Activated CD4-positive, alpha-beta T cell treated with anti-CD3 and anti-CD28 coated beads, Interleukin-2, amount 50 U/mL, for 48 hours (primary cell): ENCODE data around the gene RHOT1.
"Not testable (repeated sequence)": the region's sequence is repeated elsewhere in the genome, so short reads cannot be mapped to it uniquely, and the experiment has no call there.

Experiments used
- DNase-seq, 2 experiments: peaks; one replicate each; pipeline ENCODE4 v3.0.0-alpha.2; 2020

Gene RHOT1

DNA sequence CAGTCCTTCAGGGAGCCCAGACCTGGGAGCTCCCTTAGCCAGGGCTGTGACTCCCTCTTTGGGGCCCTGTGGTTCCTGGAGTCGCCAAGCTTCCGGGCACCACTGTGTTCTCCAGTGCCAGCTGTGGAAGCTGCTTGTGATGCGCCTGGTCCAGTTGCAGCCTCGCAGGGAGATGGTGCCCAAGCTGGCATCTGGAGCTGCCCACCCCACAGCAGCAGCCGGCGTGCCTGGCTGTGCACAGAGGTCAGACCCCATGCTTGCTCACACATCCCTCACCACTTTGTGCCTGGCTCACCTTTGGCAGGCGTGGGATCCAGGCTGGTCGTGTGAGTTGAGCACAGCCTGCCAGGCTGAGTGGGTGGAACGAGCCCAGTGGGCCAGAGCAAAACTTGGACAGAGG lies 18.2 kb downstream of the RHOT1 start:
- no peak for DNase-seq

DNA sequence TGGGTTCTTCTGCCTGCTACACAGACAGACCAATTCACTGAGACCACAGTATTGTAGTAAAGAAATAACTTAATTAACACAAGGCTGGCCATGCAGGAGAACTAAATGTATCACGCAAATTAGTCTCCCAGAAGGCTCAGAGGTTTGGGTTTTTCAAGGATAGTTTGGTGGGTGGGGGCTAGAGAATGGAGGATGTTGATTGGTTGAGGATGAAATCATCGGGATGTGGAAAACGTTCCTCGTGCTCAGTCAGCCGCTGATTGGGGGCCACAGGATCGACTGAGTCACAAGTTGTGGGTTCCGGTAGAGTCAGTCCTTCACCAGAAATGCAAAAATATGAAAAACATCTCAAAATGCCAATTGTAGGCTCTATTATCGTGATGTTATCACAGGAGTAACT lies 18.7 kb downstream of the RHOT1 start:
- DNase-seq = no peak

DNA sequence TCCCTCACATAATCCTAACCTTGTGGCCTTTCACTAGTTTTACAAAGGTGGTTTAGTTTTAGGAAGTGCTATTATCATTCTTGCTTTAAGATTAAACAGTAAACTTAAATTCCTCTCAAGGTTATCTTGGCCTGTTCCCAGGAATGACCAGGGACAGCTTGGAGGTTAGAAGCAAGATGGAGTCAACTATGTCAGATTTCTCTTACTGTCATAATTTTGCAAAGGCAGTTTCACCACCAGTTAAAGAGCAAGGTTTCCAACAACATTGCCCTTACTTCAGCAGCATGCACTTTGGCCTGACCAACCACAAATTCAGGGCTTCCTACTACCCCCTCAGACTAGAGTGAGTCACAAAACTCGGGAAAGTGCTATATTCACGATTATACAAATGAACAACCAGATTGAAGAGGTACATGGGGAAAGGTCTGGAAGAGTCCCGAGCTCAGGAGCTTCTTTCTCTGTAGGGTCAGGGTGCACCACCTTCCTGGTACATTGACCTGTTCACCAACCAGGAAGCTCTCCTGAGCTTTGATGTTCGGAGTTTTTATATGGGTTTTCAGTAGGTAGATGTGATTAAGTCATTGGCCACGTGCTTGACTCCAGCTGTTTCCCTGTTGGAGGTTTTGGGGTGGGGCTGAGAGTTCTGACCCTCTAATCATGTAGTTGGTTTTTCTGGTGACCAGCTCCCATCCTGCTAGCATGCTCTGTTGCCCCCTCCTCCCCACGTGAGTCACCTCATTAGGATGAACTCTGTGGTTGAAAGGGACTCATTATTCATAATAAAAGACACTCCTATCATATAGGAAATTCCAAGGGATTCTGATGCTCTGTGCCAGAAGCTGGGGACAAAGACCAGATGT lies 19.4 kb downstream of the RHOT1 start:
- DNase-seq = no peak

DNA sequence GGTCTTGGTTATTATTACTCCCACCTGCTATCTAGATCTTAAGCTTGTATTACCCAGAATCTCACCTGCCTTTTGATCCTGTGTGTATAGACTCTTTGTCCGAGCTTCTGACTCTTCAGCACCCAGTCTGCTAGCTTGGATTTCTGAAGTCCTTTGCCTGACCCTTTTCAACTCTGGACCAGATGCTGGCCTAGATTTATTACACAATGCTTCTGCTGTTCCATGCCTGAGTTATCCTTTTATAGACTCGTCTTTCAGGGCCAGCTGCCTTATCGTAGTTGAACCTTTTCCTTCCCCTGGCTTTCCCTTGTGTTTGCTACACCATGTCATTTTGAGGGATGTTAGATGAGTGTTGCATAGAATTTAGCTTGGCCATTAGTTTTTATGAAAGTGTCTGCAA lies 32.6 kb downstream of the RHOT1 start:
- DNase-seq = no peak

DNA sequence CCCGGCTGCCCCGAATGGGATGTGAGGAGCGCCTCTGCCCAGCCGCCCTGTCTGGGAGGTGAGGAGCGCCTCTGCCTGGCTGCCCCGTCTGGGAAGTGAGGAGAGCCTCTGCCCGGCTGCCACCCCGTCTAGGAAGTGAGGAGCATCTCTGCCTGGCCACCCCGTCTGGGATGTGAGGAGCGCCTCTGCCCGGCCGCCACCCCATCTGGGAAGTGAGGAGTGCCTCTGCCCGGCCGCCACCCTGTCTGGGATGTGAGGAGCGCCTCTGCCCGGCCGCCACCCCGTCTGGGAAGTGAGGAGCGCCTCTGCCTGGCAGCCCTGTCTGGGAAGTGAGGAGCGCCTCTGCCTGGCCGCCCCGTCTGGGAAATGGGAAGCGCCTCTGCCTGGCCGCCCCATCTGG lies 36.4 kb downstream of the RHOT1 start:
- DNase-seq = not testable (repeated sequence)

DNA sequence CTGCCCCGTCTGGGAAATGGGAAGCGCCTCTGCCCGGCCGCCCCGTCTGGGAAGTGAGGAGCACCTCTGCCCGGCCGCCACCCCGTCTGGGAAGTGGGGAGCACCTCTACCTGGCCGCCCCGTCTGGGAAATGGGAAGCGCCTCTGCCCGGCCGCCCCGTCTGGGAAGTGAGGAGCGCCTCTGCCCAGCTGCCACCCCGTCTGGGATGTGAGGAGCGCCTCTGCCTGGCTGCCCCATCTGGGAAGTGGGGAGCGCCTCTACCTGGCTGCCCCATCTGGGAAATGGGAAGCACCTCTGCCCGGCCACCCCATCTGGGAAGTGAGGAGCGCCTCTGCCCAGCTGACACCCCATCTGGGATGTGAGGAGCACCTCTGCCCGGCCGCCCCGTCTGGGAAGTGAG lies 36.8 kb downstream of the RHOT1 start:
- DNase-seq = not testable (repeated sequence)

DNA sequence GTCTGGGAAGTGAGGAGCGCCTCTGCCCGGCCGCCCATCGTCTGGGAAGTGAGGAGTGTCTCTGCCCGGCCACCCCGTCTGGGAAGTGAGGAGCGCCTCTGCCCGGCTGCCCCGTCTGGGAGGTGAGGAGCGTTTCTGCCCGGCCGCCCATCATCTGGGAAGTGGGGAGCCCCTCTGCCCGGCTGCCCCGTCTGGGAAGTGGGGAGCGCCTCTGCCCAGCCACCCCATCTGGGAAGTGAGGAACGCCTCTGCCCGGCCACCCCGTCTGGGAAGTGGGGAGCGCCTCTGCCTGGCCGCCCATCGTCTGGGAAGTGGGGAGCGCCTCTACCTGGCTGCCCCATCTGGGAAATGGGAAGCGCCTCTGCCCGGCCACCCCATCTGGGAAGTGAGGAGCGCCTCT lies 37.2 kb downstream of the RHOT1 start:
- DNase-seq = not testable (repeated sequence)

DNA sequence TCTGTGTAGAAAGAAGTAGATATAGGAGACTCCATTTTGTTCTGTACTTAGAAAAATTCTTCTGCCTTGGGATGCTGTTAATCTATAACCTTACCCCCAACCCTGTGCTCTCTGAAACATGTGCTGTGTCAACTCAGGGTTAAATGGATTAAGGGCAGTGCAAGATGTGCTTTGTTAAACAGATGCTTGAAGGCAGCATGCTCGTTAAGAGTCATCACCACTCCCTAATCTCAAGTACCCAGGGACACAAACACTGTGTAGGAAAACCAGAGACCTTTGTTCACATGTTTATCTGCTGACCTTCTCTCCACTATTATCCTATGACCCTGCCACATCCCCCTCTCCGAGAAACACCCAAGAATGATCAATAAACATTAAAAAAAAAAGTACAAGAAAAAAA lies 38.0 kb downstream of the RHOT1 start:
- not testable (repeated sequence) for DNase-seq

DNA sequence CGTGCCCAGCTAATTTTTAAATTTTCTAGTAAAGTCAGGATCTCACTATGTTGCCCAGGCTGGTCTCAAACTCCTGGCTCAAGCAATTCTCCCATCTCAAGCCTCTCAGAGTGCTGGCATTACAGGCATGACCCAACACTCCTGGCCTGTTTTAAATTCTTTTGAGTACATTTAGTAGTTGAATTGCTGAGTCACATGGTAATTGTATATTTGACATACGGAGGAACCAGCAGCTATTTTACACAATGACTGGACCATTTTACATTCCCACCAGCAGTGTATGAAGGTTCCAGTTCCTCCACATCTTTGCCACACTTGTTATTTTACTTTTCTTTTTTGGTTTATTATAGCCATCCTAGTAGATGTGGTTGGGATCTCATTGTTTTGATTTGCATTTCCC lies 43.6 kb downstream of the RHOT1 start:
- no peak for DNase-seq

DNA sequence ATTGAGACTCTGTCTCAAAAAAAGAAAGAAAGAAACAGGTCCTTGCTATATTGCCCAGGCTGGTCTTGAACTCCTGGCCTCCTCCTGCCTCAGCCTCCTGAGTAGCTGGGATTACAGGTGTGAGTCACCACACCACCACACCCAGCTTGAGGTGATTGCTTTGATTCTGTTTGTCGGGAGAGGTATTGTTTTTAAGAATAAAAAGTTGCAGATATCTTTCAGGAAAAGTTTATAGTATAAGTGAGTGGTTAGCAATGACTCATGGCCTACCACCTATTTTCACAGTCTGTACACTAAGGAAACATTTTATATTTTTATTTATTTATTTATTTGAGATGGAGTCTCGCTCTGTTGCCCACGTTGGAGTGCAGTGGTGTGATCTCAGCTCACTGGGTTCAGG lies 45.0 kb downstream of the RHOT1 start:
- no peak for DNase-seq

DNA sequence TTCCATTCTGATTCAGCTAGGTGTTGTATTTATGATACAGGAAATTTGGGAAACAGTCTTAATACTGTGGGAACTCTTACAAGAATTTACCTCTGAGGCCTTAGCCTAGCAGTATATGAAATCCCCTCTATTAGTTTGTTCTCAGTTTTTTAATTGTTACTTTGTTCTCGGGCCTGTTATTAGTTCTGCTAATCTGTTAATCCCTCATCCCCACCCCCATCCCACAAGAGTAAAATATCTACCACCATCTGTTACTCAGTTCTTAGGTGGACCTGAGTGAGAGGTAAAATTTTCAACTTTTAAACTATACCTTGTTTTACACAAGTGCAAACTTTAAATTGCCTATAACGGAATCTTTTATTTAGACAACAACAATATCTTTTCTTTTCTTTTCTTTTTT lies 47.0 kb downstream of the RHOT1 start:
- no peak for DNase-seq

DNA sequence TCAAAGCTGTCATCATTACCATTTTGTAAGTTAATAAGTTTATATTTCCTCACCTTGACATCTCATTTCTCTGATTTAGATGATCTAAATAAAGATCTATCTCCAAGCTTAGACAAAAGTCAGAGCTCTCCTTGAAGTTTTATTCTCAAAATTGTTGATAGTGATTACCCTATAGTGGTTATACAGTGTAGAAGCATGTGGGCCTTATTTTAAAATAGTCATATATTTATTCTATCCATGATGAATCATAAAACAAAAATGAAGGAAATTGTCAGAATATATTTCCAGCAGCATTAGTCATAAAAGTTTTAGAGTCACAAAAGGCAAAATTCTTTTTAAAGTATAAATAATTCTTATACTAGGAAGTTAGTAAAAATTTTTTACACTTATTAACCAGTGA lies 49.0 kb downstream of the RHOT1 start:
- DNase-seq = no peak

DNA sequence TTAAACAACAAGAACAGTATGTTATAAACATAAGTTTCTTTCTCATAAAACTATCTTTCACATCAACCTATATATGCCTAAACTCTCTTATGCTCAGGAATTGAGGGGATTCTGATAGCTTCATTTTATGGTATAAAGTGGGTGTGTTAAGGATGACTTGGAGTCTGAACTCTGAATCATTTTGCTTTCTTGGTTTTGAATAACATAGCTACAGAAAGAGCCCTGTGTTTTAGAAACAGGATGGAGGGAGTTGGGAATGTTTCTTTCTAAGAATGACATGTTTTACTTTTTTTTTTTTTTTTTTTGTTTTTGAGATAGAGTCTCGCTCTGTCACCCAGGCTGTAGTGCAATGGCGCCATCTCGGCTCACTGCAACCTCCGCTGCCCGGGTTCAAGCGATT lies 50.1 kb downstream of the RHOT1 start:
- DNase-seq = no peak

DNA sequence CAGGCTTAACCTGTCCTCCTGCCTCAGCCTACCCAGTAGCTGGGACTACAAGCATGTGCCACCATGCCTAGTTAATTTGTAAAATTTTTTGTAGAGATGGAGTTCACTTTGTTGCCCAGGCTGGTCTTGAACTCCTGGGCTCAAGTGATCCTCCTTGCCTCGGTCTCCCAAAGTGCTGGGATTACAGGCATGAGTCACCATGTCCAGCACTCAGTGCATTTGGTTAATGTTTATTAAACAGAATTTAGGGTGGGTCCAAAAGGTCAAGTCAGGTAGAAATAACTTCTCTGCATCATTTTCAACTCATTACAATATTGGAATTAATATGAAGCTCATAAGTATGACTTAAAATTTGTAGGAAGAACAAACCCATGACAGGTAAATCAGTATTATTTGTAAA lies 55.7 kb downstream of the RHOT1 start:
- DNase-seq = no peak

DNA sequence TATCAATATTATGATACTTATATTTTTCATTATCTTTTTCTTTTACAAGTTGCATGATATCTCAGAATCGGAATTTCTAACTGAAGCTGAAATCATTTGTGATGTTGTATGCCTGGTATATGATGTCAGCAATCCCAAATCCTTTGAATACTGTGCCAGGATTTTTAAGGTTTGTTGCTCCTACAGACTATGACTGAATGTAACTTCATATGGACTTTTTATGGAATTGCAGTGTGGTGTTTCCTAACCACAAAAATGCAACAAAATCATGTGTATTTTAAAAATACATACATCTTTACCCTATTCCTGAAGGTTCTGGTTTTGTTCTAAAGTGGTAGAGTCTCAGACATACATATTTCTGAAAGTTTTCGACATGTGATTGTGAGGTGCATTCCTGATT lies 64.6 kb downstream of the RHOT1 start:
- DNase-seq = no peak

DNA sequence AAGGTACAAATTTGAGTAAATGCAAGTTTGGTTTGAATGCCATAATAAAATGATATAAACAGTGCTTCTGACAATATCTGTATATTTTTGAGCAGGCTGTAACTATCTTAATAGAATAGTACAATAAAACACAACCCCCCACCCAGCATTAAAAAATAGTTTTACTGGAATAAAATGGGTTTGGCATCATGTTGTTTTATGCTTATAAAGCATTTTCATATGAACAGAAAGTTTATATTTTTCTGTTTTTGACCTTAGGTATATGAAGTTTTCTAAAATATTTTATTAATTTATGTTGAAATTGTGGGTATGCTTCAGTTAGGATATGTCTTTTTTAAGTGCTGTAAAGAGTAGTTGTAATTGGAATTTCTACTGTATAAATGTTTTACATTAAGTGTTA lies 66.1 kb downstream of the RHOT1 start:
- no peak for DNase-seq

DNA sequence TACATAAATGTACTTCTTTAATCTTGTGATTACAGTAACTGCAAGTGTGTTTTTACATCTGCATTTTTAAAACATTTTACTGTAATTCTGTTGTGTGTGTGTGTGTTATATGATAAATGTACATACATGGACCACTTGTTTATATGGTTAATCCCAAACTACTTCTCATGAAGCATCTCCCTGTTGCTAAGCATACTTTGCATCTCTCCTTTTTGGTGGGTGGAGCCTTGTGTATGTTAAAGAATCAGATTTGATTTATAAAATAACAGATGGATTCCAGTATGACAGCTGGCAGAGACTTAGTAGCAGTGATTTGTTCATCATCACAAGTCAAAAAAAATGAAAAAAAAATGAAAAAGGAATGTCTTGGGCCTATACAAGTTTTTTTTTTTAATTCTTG lies 67.3 kb downstream of the RHOT1 start:
- no peak for DNase-seq

DNA sequence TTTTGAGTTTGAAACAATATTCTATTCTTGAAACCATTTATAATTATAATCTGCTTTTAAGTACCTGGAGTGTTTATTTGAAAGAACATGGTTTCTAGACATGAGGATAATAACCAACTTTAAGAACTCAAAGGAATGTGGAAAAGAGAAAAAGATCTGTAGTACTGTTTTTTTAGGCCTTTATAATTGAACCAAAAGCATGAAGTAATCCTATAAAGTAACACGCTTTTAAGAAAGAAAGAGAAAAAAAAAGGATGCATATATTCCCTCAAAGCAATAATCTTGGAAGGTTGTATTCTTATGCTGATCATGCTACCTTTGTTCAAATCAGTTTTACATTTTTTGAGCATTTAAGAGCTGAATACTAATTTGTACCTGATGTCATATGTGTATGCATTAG lies 69.4 kb downstream of the RHOT1 start:
- no peak for DNase-seq

DNA sequence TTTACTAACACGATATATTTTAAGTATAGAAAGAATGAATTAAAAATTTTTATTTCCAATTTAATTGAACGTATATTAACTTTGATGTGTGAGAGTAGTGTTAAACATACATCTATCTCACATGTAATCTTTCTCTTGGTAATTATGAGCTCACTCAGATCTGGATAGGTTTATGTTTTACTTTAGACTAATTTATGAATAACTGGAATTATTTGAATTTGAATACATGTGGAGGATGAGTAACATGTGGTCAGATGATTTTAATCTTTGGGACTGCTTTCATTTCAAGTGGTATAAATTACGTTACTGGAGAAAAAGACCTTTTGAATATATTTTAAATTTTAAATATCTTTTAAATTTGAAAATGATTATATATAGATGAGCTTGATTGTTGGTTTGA lies 73.4 kb downstream of the RHOT1 start:
- DNase-seq = no peak

DNA sequence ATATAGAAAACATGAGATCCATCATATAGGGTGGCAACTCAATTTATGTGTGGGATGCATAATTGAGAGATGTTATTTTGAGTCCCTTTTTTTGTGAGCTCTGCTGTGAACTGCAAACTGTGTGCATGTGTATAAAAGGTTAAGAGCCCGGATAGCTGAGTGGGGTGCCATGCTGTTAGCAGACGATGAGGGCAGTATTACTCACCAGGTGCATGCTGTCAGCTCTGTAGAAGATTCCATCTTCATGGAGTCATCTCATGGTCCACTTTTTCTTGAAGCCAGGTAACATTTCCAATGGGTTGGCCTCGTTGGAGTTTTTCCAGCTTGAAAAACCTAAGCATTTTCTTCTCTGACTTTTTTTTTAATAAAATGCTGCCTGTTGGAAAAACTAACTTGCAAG lies 80.3 kb downstream of the RHOT1 start:
- DNase-seq = no peak

DNA sequence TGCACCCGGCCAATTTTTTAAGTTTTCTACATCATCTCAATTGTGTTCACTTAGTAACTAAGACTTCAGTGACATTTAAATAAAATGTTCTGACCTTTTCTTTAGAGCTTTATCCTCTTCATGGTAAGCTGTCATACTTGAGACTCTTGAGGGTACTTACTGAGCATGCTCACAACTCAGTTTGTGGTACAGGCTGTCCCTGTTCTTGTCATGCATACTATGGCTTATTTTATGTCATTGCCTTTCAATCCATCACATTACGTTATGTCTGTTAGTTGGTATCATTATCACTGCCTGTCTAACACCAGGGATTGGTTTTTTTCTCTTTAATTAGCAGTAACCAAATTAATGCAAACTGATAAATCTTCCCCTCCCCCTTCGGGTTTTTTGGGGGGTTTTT lies 81.4 kb downstream of the RHOT1 start:
- DNase-seq = no peak

DNA sequence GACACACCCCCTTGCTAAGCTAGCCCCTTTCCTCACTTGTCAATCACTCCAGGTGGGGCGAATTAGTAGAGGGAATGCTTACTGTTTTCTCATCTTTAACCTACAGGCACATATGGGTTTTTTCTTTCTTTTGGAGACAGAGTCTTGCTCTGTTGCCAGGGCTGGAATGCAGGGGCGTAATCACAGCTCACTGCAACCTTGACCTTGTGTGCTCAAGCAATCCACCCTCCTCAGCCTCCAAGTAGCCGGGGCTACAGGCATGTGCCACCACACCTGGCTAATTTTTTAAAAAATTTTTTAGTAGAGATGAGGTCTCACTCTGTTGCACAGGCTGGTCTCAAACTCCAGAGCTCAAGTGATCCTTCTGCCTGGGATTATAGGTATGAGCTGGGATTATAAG lies 84.6 kb downstream of the RHOT1 start:
- no peak for DNase-seq

DNA sequence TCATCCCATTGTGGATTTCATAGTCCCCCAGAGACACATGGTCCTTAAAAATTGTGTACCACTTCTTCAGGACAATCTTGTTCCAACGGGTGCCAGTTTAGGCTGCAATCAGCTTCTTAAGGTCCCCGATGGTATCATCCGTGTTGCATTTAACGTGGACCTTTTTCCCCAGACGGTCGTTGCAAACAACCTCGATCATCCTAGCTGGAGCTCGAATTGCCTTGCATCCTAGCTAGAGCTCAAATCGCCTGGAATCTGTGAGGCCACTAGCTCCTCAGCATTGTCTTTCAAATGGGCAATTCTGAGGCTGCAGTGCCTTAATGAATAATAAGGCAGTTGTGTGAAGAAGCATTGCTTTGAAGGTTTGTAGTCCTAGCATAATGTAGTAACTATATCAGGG lies 85.6 kb downstream of the RHOT1 start:
- no peak for DNase-seq

DNA sequence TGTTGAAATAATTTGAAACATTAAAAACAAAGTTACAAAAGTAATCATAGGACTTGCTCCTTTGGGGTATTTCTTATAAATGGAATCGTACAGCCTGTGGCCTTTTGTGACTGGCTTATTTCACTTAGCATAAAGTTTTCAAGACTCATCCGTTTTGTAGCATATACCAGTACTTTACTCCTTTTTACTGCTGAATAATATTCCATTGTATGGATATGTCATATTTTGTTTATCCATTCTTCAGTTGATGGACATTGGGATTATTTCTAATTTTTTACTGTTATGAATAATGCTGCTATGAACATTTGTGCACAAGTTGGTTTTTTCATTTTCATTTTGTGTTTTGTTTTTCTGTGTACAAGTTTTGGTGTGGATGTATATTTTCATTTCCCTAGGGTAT lies 93.3 kb downstream of the RHOT1 start:
- no peak for DNase-seq

DNA sequence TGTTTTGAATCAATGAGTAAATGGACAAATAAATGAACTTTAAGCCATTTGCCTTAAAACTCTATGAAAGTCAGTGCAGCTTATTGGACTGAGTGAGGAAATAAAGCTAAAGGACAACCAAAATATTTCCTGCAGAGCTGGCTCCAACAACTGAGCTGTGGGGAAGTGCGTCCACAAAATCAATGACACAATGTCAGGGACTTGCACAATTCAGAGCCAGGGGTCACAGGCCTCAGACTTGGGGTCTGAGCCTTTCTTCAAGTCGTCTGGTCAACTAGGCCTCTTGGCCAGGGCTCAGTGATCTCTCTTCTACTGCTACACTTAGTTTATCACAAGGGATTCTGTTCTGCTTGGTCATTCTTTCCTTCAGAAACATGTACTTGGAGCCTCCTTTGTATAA lies 97.2 kb downstream of the RHOT1 start:
- DNase-seq = no peak
